Esophagus muscularis mucosa (tissue), 4 donors: ENCODE measurements around the gene LIN54.

Experiments
- EP300 ChIP-seq: sonication (generic); formaldehyde crosslinking; IDR thresholded peaks from one replicate; pipeline ENCODE4 v1.6.1; 2017; ENCODE audit warnings: antibody characterized with exemption
- POLR2A ChIP-seq: fragments of 450-650 bp; IDR thresholded peaks from one replicate; pipeline ENCODE4 v1.6.1; 2017; ENCODE audit warnings: antibody characterized with exemption, moderate library complexity, mild to moderate bottlenecking, low read depth
- POLR2AphosphoS5 ChIP-seq, 2 donors: sonication (generic); formaldehyde crosslinking; IDR thresholded peaks; one replicate each; pipeline ENCODE4 v1.6.1; 2017; ENCODE audit warnings: antibody characterized with exemption in 2 of 2
- TF ChIP-seq, protein P1 (sequence below), 3 experiments: fragments of 200-600 bp in 2 of 3; fragments of 450-650 bp in 1 of 3; sonication (generic) in 2 of 3; IDR thresholded peaks; one replicate each; pipeline ENCODE4 v1.5.1; 2017 to 2019; ENCODE audit warnings: antibody characterized with exemption in 3 of 3, mild to moderate bottlenecking in 2 of 3, moderate library complexity in 1 of 3

GRCh38 chr4:83054928-83055327 lies 44.3 kb upstream of the LIN54 start:
- TF ChIP-seq, protein P1, sequence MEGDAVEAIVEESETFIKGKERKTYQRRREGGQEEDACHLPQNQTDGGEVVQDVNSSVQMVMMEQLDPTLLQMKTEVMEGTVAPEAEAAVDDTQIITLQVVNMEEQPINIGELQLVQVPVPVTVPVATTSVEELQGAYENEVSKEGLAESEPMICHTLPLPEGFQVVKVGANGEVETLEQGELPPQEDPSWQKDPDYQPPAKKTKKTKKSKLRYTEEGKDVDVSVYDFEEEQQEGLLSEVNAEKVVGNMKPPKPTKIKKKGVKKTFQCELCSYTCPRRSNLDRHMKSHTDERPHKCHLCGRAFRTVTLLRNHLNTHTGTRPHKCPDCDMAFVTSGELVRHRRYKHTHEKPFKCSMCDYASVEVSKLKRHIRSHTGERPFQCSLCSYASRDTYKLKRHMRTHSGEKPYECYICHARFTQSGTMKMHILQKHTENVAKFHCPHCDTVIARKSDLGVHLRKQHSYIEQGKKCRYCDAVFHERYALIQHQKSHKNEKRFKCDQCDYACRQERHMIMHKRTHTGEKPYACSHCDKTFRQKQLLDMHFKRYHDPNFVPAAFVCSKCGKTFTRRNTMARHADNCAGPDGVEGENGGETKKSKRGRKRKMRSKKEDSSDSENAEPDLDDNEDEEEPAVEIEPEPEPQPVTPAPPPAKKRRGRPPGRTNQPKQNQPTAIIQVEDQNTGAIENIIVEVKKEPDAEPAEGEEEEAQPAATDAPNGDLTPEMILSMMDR (IDR thresholded peaks at IDR 0.05): peak in 2 of 3 experiments; percentile 5 to 20
- no peak for TF ChIP-seq POLR2A
- no peak for TF ChIP-seq EP300
- no peak for TF ChIP-seq POLR2AphosphoS5 (IDR thresholded peaks at IDR 0.05)
